ENCODE results near the gene CDIPT. TPM values are rescaled to one million over a fixed set of nuclear protein-coding genes. Genes with fewer than 3 reads are reported as not detected.
A peak's percentile ranks its signal among the peaks of the same experiment; 100 is the strongest.

The CDIPT gene
- total and polyA plus RNA-seq, 2 of the 4 experiments (the other 2 are of a cell fraction): 47.1 to 100 TPM

- Histone ChIP-seq H4K8ac (ENCODE audit: low read depth in 2 of 2, low read length in 2 of 2) (no peak overlapping the region), H3K79me1 (ENCODE audit: low read depth in 1 of 2, low read length in 2 of 2) (peaks cover 0 to 16% of the 10 kb centered on the region in 2 experiments; a peak in 1 of 4 replicates), H3K56ac (ENCODE audit: extremely low read depth, insufficient read depth, low read length) (no peak overlapping the region), H2AK5ac (ENCODE audit: low read depth, low read length) (no peak overlapping the region), H3K4me1 (ENCODE audit: control insufficient read depth, insufficient read depth, low read length) (no peaks in the 10 kb centered on the region; the same call in 1 of the 2 replicates), H4K5ac (ENCODE audit: low read depth, low read length) (no peak overlapping the region), H3K18ac (ENCODE audit: low read depth, low read length) (no peak overlapping the region), H2AK9ac (replicated peaks; ENCODE audit: low read depth, low read length, poor library complexity) (peak overlapping the region; percentile 9), H3K9ac (ENCODE audit: low read depth, low read length) (no peak overlapping the region), H3K27me3 (ENCODE audit: control insufficient read depth, insufficient read depth, low read length) (no peaks in the 10 kb centered on the region), H2BK120ac (ENCODE audit: low read depth, low read length) (no peak overlapping the region), H2AFZ (replicated peaks; ENCODE audit: low read length, poor library complexity) (no peak overlapping the region), H3K4ac (ENCODE audit: low read depth, low read length) (no peak overlapping the region), H3K4me3 (ENCODE audit: insufficient read depth, low read depth, low read length) (no peak overlapping the region), H3K9me1 (ENCODE audit: insufficient read depth, low read length) (no peaks in the 10 kb centered on the region), H3K23ac (ENCODE audit: low read depth, low read length) (no peak overlapping the region), H3K14ac (replicated peaks; ENCODE audit: low read depth, low read length) (no peak overlapping the region), H4K20me1 (ENCODE audit: insufficient read depth, low read length) (no peaks in the 10 kb centered on the region; the same call in 1 of the 2 replicates), H3K27ac (ENCODE audit: insufficient read depth, low read length) (no peak overlapping the region), H3K36me3 (ENCODE audit: control insufficient read depth, insufficient read depth, low read length) (peaks cover 64% of the 10 kb centered on the region), H4K91ac (ENCODE audit: insufficient read depth, low read depth, low read length) (no peak overlapping the region), H2BK15ac (ENCODE audit: low read depth, low read length) (no peak overlapping the region), H3K9me3 (ENCODE audit: control insufficient read depth, insufficient read depth, low read length) (no peaks in the 10 kb centered on the region), H2BK5ac (ENCODE audit: low read depth, low read length, poor library complexity, severe bottlenecking) (no peak overlapping the region), H3K4me2 (ENCODE audit: low read depth, low read length) (no peak overlapping the region), H2BK20ac (ENCODE audit: low read depth, low read length) (no peak overlapping the region)
- CTCF ChIA-PET: no interaction called here
- ATAC-seq (ENCODE audit: low read depth) (no peak), DNase-seq (no peak)
- no peak for TF ChIP-seq SMC3 (IDR thresholded peaks at IDR 0.05; ENCODE audit: low read depth, low read length)
- no peak for TF ChIP-seq MAFK (IDR thresholded peaks at IDR 0.05; ENCODE audit: low read depth, low read length)
- no peak for TF ChIP-seq CTCF (conservative IDR thresholded peaks at IDR 0.05; ENCODE audit: low read depth, low read length)
- TF ChIP-seq POLR2A (IDR thresholded peaks at IDR 0.05; ENCODE audit: low read depth, low read length): no peak
- no peak for TF ChIP-seq MXI1 (IDR thresholded peaks at IDR 0.05; ENCODE audit: borderline replicate concordance, low read depth, low read length)
- no peak for TF ChIP-seq RAD21 (IDR thresholded peaks at IDR 0.05; ENCODE audit: low read length)
- TF ChIP-seq CEBPB (IDR thresholded peaks at IDR 0.05; ENCODE audit: low read depth, low read length): no peak
- TF ChIP-seq CHD1 (IDR thresholded peaks at IDR 0.05; ENCODE audit: low read depth, low read length): no peak
- no peak for TF ChIP-seq RFX5 (IDR thresholded peaks at IDR 0.05; ENCODE audit: low read depth, low read length)
- no peak for TF ChIP-seq FOS (IDR thresholded peaks at IDR 0.05; ENCODE audit: low read depth, low read length)
- TF ChIP-seq MAZ (IDR thresholded peaks at IDR 0.05; ENCODE audit: borderline replicate concordance, low read depth, low read length): no peak
- TF ChIP-seq ELK1 (IDR thresholded peaks at IDR 0.05; ENCODE audit: borderline replicate concordance, low read depth, low read length): no peak
- TF ChIP-seq RCOR1 (IDR thresholded peaks at IDR 0.05; ENCODE audit: insufficient replicate concordance, low read length): no peak
- TF ChIP-seq NFE2L2 (IDR thresholded peaks at IDR 0.05; ENCODE audit: low read depth, low read length): no peak
- no peak for TF ChIP-seq USF2 (IDR thresholded peaks at IDR 0.05; ENCODE audit: low read depth, low read length)
- no peak for TF ChIP-seq BHLHE40 (IDR thresholded peaks at IDR 0.05; ENCODE audit: low read depth, low read length)
- no TSS peak for BruUV-seq (replicated peaks)
- dilution Hi-C loops (cut with HindIII; ENCODE audit: low sequenced_read_pairs, unreplicated experiment): no loop called here
- in situ Hi-C loops (cut with MboI; ENCODE audit: low sequenced_read_pairs): no loop called here
- intact Hi-C loops (cut with micrococcal nuclease): no loop called here
- 94% methylated on average over 11 of the region's 18 CpGs; no CpG with 5 or more reads in 1 of the 2 experiments for WGBS, 2 experiments (ENCODE audit: extremely low coverage in 2 of 2, insufficient read length in 1 of 2)
- POLR2A ChIA-PET (ENCODE audit: unreplicated experiment): no interaction called here
Measured at GRCh38 chr16:29845656-29846055, 17.4 kb downstream of the CDIPT start.

All from IMR-90 (cell line).